ENCODE results near the gene STYX.

The STYX gene

GRCh38 chr14:52791223-52792096 lies 61.5 kb downstream of the STYX start, which contains the start of gene GNPNAT1:
Gene GNPNAT1, minus strand, starts transcription at chr14:52791607. Its CDS starts 6,957 bp downstream, at chr14:52784650.
- peak; percentile 58 for DNase-seq

DNA sequence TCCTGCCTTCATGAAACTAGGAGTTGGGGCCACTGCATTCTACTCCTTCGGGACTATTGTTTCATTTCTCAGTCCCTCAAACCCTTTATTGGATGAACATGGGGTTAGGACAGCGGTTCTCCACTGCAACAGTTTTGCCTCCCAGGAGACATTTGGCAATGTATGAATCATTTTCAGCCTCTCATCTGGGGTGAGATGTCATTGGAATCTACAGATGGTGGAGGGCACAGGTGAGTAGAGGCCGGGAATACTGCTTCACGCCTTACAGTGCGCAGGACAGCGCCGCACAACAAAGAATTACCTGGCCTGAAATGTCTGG lies 62.1 kb downstream of the STYX start:
- DNase-seq, result no peak

DNA sequence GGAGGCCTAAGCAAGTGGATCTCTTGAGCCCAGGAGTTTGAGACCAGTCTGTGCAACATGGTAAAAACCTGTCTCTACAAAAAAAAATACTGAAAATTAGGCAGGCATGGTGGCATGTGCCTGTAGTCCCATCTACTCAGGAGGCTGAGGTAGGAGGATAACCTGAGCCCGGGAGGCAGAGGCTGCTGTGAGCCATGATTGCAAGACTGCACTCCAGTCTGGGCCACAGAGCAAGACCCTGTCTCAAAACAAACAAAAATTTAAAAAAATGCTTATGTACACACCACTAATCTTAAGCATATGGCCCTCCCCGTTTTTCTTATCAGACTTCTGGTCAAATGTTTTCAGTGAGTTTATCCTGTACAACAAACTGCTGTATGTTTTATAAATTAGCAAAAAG lies 63.1 kb downstream of the STYX start:
- no peak for DNase-seq

- no peak for DNase-seq
These were observed 67.7 kb downstream of the STYX start for GRCh38 chr14:52797653-52798052.

GRCh38 chr14:52798826-52799225 lies 68.9 kb downstream of the STYX start:
- no peak for DNase-seq

- DNase-seq, result no peak
These were observed 71.2 kb downstream of the STYX start for GRCh38 chr14:52801014-52801712.

GRCh38 chr14:52802597-52802996 lies 72.6 kb downstream of the STYX start:
- no peak for DNase-seq

GRCh38 chr14:52806115-52806514 lies 76.1 kb downstream of the STYX start:
- DNase-seq, result no peak

- no peak for DNase-seq
These were observed 78.1 kb downstream of the STYX start for GRCh38 chr14:52808101-52808500.

GRCh38 chr14:52821805-52822250 lies 91.9 kb downstream of the STYX start:
- no peak for DNase-seq

GRCh38 chr14:52824462-52824861 lies 94.5 kb downstream of the STYX start:
- no peak for DNase-seq
